Erythroblast (primary cell): Measurements from ENCODE around the gene BLVRB.

ENCODE experiments used
- GATA1 ChIP-seq: IDR thresholded peaks from 2 replicates; pipeline ENCODE4 v1.6.1; 2011; ENCODE audit warnings: low read depth, mild to moderate bottlenecking, control low read depth, low read length, moderate library complexity
- POLR2A ChIP-seq: IDR thresholded peaks from 2 replicates; pipeline ENCODE4 v1.6.1; 2011; ENCODE audit warnings: mild to moderate bottlenecking, low read length

- TF ChIP-seq POLR2A (no peak), GATA1 (no peak)
These were observed 24.3 kb upstream of the BLVRB start for GRCh38 chr19:40489882-40490230.
